Measurements from ENCODE around the gene ATF7. TPM values are rescaled to one million over a fixed set of nuclear protein-coding genes. Genes with fewer than 3 reads are reported as not detected.
A peak's percentile ranks its signal among the peaks of the same experiment; 100 is the strongest.

Gene ATF7
- total RNA-seq, 2 donors from 2014 or later = 28.1 to 31.5 TPM

DNA sequence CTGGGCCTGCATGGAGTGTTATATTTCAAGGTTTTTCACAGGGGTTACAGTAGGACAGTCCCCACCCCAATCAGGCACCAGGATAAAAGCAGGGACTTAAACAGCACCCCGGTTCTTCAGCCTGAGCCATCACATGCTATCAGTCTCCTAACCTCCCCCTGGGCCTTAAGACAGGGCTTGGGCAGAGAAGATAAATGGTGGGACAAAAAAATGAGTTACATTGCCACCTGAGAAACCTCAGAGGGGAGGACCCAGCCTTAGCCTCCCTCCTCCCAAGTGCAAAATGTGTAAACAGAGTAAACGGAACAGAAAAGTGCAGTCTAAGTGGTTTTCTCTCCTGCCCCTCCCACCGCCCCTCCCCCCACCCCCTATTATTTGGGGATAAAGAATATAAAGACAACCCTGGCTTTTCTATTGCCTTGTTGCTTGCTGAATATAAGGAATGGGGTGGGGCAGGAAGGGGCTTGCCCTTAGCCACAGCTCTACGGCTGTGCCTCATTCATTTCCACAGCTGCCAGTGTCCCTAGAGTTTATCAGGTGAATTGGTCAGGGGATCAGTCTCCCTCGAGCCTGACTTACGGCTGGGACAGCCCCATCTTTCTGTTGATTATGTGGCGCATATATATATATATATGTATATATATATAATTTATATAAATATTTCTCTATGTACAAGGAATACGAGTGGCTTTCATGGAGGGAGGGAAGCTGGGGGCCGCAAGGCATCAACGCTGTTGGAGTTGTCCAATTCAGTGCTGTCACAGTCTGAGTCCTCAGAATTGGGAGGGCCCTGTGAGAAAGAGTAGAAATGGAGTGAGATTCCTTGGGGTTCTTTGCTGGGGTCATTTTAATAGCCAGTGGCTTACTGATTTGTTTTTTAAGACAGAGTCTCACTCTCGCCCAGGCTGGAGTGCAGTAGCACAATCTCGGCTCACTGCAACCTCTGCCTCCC lies 145.4 kb downstream of the ATF7 start:
- no peak overlapping the region for H3K4me3 Mint-ChIP-seq
- no peak for ATAC-seq (replicated peaks)
- peaks cover 12% of the 10 kb centered on the region for H3K4me1 Mint-ChIP-seq
- no peaks in the 10 kb centered on the region for H3K9me3 Mint-ChIP-seq
- H3K36me3 Mint-ChIP-seq (ENCODE audit: low read depth) = peaks cover 98% of the 10 kb centered on the region
- no peaks in the 10 kb centered on the region for H3K27me3 Mint-ChIP-seq
- H3K27ac Mint-ChIP-seq = no peak overlapping the region

DNA sequence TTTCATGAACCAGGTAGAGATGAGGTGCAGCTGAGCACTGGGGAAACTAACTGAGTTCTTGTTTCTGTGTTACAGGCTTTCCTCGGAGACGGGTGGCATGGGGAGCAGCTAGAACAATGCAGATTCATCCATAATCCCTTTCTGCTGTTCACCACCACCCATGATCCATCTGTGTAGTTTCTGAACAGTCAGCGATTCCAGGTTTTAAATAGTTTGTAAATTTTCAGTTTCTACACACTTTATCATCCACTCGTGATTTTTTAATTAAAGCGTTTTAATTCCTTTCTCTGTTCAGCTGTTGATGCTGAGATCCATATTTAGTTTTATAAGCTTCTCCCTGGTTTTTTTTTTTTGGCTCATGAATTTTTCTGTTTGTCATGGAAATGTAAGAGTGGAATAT lies 146.9 kb downstream of the ATF7 start:
- Mint-ChIP-seq H3K36me3 (ENCODE audit: low read depth) (peaks cover 98% of the 10 kb centered on the region), H3K27ac (peak overlapping the region; percentile 65), H3K27me3 (no peaks in the 10 kb centered on the region), H3K4me1 (peaks cover 22% of the 10 kb centered on the region), H3K9me3 (no peaks in the 10 kb centered on the region), H3K4me3 (no peak overlapping the region)
- ATAC-seq (replicated peaks) = no peak

DNA sequence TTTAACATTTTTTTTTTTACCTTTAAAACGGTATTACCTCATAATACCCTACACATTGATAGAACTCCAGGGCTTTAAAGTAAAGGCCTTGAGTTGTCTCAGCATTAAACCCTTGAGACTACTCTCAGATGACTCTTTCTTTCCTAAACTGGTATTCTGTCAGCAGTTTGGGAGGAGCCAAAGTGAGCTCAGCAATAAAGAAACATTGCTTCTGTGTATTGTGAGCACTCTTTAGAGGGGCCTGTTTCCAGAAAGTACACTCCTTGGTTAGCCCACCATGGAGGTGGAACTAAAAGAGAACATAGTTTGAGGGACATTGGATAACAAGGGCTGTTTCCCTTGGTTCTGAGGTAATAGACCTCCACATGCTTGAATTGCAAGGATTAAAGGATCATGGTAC lies 147.3 kb downstream of the ATF7 start:
- Mint-ChIP-seq H3K9me3 (no peaks in the 10 kb centered on the region), H3K27ac (peak overlapping the region; percentile 65), H3K4me3 (no peak overlapping the region), H3K4me1 (peaks cover 27% of the 10 kb centered on the region), H3K27me3 (no peaks in the 10 kb centered on the region), H3K36me3 (ENCODE audit: low read depth) (peaks cover 98% of the 10 kb centered on the region)
- ATAC-seq (replicated peaks) = no peak

GRCh38 chr12:53476769-53477209 lies 149.4 kb downstream of the ATF7 start:
- Mint-ChIP-seq H3K4me1 (peaks cover 38% of the 10 kb centered on the region), H3K9me3 (no peaks in the 10 kb centered on the region), H3K4me3 (no peak overlapping the region), H3K36me3 (ENCODE audit: low read depth) (peaks cover 100% of the 10 kb centered on the region), H3K27ac (peak overlapping the region; percentile 85), H3K27me3 (no peaks in the 10 kb centered on the region)
- no peak for ATAC-seq (replicated peaks)

DNA sequence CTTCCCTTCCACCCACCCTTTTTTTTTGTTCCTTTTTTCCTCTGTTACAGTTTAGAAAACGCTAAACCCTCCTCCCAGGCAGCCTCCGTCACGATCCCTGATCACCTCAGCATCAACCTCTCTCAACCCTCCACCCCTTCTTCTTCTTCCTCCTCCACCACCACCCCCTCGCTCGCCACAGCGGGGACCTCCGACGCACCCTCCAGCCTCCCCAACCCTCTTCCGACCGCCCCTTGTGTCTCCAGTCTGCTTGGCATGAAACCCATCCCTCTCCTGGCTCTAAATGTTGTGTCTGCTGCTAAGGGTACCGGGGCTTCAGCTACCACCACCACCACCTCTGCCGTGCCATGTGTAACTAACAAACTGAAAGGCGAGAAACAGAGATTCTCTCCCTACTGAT lies 151.4 kb downstream of the ATF7 start:
- H3K36me3 Mint-ChIP-seq (ENCODE audit: low read depth) = peaks cover 100% of the 10 kb centered on the region
- peak overlapping the region; percentile 75 for H3K4me3 Mint-ChIP-seq
- peak overlapping the region; percentile 92 for H3K27ac Mint-ChIP-seq
- peak; percentile 56 for ATAC-seq (replicated peaks)
- no peaks in the 10 kb centered on the region for H3K9me3 Mint-ChIP-seq
- no peaks in the 10 kb centered on the region for H3K27me3 Mint-ChIP-seq
- peaks cover 48% of the 10 kb centered on the region for H3K4me1 Mint-ChIP-seq

DNA sequence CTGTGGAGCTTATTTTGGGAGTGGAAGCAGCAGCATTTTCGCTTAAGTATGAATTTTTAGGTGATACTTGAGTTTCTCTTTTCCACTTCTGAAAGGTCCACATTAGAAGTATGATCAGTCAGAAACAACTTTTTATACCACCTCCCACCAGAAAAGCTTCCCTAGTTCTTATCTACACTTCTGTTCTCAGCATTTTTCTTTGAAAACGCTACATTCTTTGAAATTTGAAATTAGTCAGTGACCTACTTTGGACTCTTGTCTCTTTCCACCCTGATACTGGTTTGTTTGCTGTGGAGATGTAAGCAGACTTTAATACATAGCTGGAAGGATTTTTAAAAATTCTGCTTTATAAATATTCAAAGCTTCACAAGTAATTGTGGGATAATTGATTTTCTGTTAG lies 152.1 kb downstream of the ATF7 start:
- H3K9me3 Mint-ChIP-seq = no peaks in the 10 kb centered on the region
- peak overlapping the region; percentile 75 for H3K4me3 Mint-ChIP-seq
- peak overlapping the region; percentile 92 for H3K27ac Mint-ChIP-seq
- H3K27me3 Mint-ChIP-seq = no peaks in the 10 kb centered on the region
- ATAC-seq (replicated peaks) = peak; percentile 65
- H3K36me3 Mint-ChIP-seq (ENCODE audit: low read depth) = peaks cover 100% of the 10 kb centered on the region
- H3K4me1 Mint-ChIP-seq = peaks cover 48% of the 10 kb centered on the region

- Mint-ChIP-seq H3K27me3 (no peaks in the 10 kb centered on the region), H3K4me1 (peaks cover 47% of the 10 kb centered on the region), H3K4me3 (peak overlapping the region; percentile 75), H3K36me3 (ENCODE audit: low read depth) (peaks cover 100% of the 10 kb centered on the region), H3K9me3 (no peaks in the 10 kb centered on the region), H3K27ac (peak overlapping the region; percentile 92)
- ATAC-seq (replicated peaks) = no peak
Observed at GRCh38 chr12:53472056-53472582, 154.1 kb downstream of the ATF7 start.

DNA sequence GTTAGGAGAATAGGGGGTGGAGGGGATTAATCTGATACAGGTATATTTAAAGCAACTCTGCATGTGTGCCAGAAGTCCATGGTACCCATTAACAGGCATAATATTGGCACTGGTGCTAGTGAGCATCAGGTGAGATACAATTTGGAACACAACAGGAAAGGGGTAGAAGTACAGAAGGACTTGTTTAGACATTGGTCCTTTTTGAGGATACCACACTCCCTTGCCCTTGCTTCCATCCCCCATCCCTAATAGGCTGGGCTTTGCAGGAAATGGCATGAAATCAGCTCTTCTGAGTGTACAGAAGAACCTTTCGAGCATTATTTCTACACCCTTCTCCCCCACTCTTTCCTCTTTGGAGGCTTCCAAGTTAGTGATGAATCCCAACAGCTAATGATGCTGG lies 157.9 kb downstream of the ATF7 start:
- Mint-ChIP-seq H3K36me3 (ENCODE audit: low read depth) (peaks cover 100% of the 10 kb centered on the region), H3K4me3 (no peak overlapping the region)

GRCh38 chr12:53467880-53468279 lies 158.3 kb downstream of the ATF7 start:
- Mint-ChIP-seq H3K27ac (no peak overlapping the region), H3K9me3 (no peaks in the 10 kb centered on the region), H3K27me3 (no peaks in the 10 kb centered on the region), H3K4me1 (peaks cover 39% of the 10 kb centered on the region), H3K4me3 (no peak overlapping the region), H3K36me3 (ENCODE audit: low read depth) (peaks cover 100% of the 10 kb centered on the region)
- ATAC-seq (replicated peaks) = no peak

More for the DNA sequence above, 157.9 kb downstream of the ATF7 start:
- H3K9me3 Mint-ChIP-seq = no peaks in the 10 kb centered on the region
- H3K27ac Mint-ChIP-seq = no peak overlapping the region
- peaks cover 39% of the 10 kb centered on the region for H3K4me1 Mint-ChIP-seq
- ATAC-seq (replicated peaks) = no peak
- no peaks in the 10 kb centered on the region for H3K27me3 Mint-ChIP-seq

DNA sequence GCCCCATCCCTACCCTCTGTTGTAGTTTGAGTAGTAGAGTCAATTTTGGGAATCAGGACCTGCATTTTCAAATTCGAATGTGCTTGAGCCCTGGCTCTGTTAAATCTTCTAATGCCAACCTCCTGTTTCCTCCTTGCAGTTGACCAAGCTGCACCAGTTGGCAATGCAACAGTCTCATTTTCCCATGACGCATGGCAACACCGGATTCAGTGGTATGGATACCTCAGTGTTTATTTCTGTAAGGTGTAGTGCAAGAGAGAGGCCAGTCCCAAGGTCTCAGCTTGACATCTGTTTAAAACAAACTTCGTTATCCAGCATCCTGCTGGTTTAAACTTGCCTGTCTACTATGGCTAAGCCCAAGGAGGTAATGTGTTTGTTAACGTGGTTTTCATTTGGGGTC lies 159.1 kb downstream of the ATF7 start:
- H3K36me3 Mint-ChIP-seq (ENCODE audit: low read depth) = peaks cover 100% of the 10 kb centered on the region
- no peak for ATAC-seq (replicated peaks)
- H3K27ac Mint-ChIP-seq = peak overlapping the region; percentile 76
- no peaks in the 10 kb centered on the region for H3K9me3 Mint-ChIP-seq
- H3K4me3 Mint-ChIP-seq = no peak overlapping the region
- peaks cover 36% of the 10 kb centered on the region for H3K4me1 Mint-ChIP-seq
- H3K27me3 Mint-ChIP-seq = no peaks in the 10 kb centered on the region

- Mint-ChIP-seq H3K27ac (peak overlapping the region; percentile 76), H3K4me1 (peaks cover 32% of the 10 kb centered on the region), H3K36me3 (ENCODE audit: low read depth) (peaks cover 100% of the 10 kb centered on the region), H3K4me3 (no peak overlapping the region), H3K9me3 (no peaks in the 10 kb centered on the region), H3K27me3 (no peaks in the 10 kb centered on the region)
- ATAC-seq (replicated peaks) = no peak
Observed at GRCh38 chr12:53466640-53467039, 159.5 kb downstream of the ATF7 start.

GRCh38 chr12:53465679-53466078 lies 160.5 kb downstream of the ATF7 start:
- H3K27ac Mint-ChIP-seq = peak overlapping the region; percentile 76
- no peaks in the 10 kb centered on the region for H3K9me3 Mint-ChIP-seq
- peaks cover 100% of the 10 kb centered on the region for H3K36me3 Mint-ChIP-seq (ENCODE audit: low read depth)
- no peak for ATAC-seq (replicated peaks)
- H3K4me1 Mint-ChIP-seq = peaks cover 28% of the 10 kb centered on the region
- H3K27me3 Mint-ChIP-seq = no peaks in the 10 kb centered on the region
- H3K4me3 Mint-ChIP-seq = no peak overlapping the region

DNA sequence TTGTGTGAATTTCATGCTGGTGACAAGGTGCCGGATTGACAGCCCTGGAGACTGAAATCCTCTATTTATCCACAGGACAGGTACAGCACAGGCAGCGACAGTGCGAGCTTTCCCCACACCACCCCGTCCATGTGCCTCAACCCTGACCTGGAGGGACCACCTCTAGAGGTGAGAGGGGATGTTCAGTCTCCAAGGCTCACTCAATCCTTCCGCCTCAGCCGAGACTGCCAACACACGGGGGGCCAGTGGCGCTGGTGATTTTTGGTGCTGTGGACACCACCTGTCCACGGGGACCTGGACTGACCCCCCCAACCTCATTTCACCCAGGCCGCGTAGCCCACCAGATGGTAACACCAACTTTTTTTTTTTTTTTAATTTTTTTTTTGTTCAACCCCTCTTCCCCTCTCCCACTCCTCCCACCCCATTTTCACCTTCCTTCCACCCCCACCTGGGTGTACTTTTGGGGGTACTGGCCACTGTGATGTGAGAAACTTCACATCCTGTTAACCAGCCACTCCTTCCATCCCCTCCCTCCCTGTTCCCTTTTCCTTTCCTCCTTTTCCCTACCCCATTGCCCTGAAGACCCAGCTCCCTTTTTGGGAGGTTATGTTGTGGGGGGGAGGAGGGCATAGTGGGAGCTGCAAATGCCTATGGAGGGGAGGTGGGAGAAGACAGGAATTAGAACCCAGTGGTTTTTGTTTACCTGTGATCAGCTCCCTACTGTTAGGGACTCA lies 161.3 kb downstream of the ATF7 start:
- peak overlapping the region; percentile 76 for H3K27ac Mint-ChIP-seq
- H3K4me1 Mint-ChIP-seq = peaks cover 34% of the 10 kb centered on the region
- peaks cover 100% of the 10 kb centered on the region for H3K36me3 Mint-ChIP-seq (ENCODE audit: low read depth)
- no peak overlapping the region for H3K4me3 Mint-ChIP-seq
- no peaks in the 10 kb centered on the region for H3K27me3 Mint-ChIP-seq
- H3K9me3 Mint-ChIP-seq = no peaks in the 10 kb centered on the region
- ATAC-seq (replicated peaks) = no peak

- Mint-ChIP-seq H3K4me1 (peaks cover 37% of the 10 kb centered on the region), H3K4me3 (no peak overlapping the region), H3K27ac (peak overlapping the region; percentile 6), H3K9me3 (no peaks in the 10 kb centered on the region), H3K27me3 (no peaks in the 10 kb centered on the region), H3K36me3 (ENCODE audit: low read depth) (peaks cover 100% of the 10 kb centered on the region)
- peak; percentile 39 for ATAC-seq (replicated peaks)
Observed at GRCh38 chr12:53463802-53464560, 162.2 kb downstream of the ATF7 start.
